Measurements from ENCODE around the gene PRDM15.

DNA sequence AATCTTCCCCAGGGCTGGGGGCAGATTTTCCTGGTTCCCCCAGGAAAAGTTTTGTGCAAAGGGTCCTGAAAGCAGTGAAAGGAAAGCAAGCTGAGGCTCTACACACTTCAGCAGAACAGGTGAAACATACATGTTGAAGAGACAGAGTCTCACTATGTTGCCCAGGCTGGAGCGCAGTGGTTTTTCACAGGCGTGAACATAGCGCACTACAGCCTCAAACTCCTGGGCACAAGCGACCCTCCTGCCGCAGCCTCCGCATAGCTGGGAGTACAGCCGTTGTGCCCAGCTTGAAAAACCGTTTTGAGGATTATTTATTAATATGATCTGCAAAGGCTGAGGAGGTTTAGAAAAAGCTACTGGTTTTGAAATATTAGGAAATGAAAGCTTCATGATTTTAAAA lies 11.8 kb downstream of the PRDM15 start:
- TF ChIP-seq CTCF (IDR thresholded peaks at IDR 0.05) (no peak), POLR2A (IDR thresholded peaks at IDR 0.05) (no peak), POLR2AphosphoS5 (IDR thresholded peaks at IDR 0.05) (no peak)

Data from prostate gland (tissue), 2 donors.